ENCODE data around the gene HSD17B2. TPM values are rescaled to one million over a fixed set of nuclear protein-coding genes. Genes with fewer than 3 reads are reported as not detected.

The HSD17B2 gene
- polyA plus RNA-seq, 1 of the 3 experiments (the other 2 are of a cell fraction), result not detected

- H3F3A ChIP-seq (replicated peaks; ENCODE audit: insufficient read depth), result no peaks in the 10 kb centered on the region
- H4K20me1 ChIP-seq (ENCODE audit: insufficient read depth), result no peaks in the 10 kb centered on the region
- H3K9me3 ChIP-seq, result no peaks in the 10 kb centered on the region
- peak overlapping the region in 1 of 2 experiments; percentile 21; a peak in 1 of 4 replicates for H3K4me3 ChIP-seq (ENCODE audit: low read depth in 2 of 2, low read length in 1 of 2)
- H3K27ac ChIP-seq (ENCODE audit: low read depth in 2 of 2, low read length in 1 of 2), result no peak overlapping the region
- H3K4me1 ChIP-seq (ENCODE audit: control insufficient read depth in 1 of 2, insufficient read depth in 2 of 2, low read depth in 1 of 2, low read length in 1 of 2), result no peaks in the 10 kb centered on the region; a peak in 1 of 4 replicates
- H3K79me2 ChIP-seq (ENCODE audit: insufficient read depth), result no peaks in the 10 kb centered on the region
- H3K36me3 ChIP-seq (replicated peaks in 1 of 2; ENCODE audit: control insufficient read depth in 1 of 2, insufficient read depth in 2 of 2, low read length in 1 of 2), result no peaks in the 10 kb centered on the region
- H3K27me3 ChIP-seq (ENCODE audit: insufficient read depth), result no peaks in the 10 kb centered on the region; the same call in 1 of the 2 replicates
- peak overlapping the region; percentile 54; the same call in 1 of the 2 replicates for H2AFZ ChIP-seq (ENCODE audit: low read depth)
- peak overlapping the region; percentile 5; the same call in 1 of the 2 replicates for H3K4me2 ChIP-seq
- peak; percentile 50 for DNase-seq
- TF ChIP-seq CTCF (IDR thresholded peaks at IDR 0.05) (peak; percentile 69), USF1 (IDR thresholded peaks at IDR 0.05; ENCODE audit: borderline replicate concordance, low read depth) (no peak), NFIC (IDR thresholded peaks at IDR 0.05; ENCODE audit: borderline replicate concordance) (no peak), RAD21 (IDR thresholded peaks at IDR 0.05; ENCODE audit: low read length) (peak; percentile 70), FOXJ3 (CRISPR knock-in tag; IDR thresholded peaks at IDR 0.05) (no peak), SMC3 (IDR thresholded peaks at IDR 0.05; ENCODE audit: low read depth, low read length) (peak; percentile 57)
- no peak overlapping the region for H3K9ac ChIP-seq
- no peaks in the 10 kb centered on the region for H3K9me2 ChIP-seq
- CTCF ChIA-PET, result interaction anchor here (0.6 to 2.4 kb wide), 5 partner anchors 30 to 606 kb away, joined by 3 to 7 read pairs (median 3); no protein-coding TSS in a partner anchor
- POLR2A ChIA-PET, result no interaction called here
- WGBS (ENCODE audit: low lambda C conversion rate), result 30% methylated on average over 13 of the region's 13 CpGs
Measured at GRCh38 chr16:82031116-82032084, 3.7 kb upstream of the HSD17B2 start.

GRCh38 chr16:82033006-82033405 lies 2.0 kb upstream of the HSD17B2 start:
- Histone ChIP-seq H3K27me3 (ENCODE audit: insufficient read depth) (no peaks in the 10 kb centered on the region), H3K4me2 (no peak overlapping the region), H3K9me2 (no peaks in the 10 kb centered on the region), H3K4me1 (ENCODE audit: control insufficient read depth in 1 of 2, insufficient read depth in 2 of 2, low read depth in 1 of 2, low read length in 1 of 2) (no peaks in the 10 kb centered on the region; a peak in 1 of 4 replicates), H3K27ac (ENCODE audit: low read depth in 2 of 2, low read length in 1 of 2) (no peak overlapping the region), H3K9ac (no peak overlapping the region), H3K36me3 (replicated peaks in 1 of 2; ENCODE audit: control insufficient read depth in 1 of 2, insufficient read depth in 2 of 2, low read length in 1 of 2) (no peaks in the 10 kb centered on the region), H3K9me3 (no peaks in the 10 kb centered on the region), H3F3A (replicated peaks; ENCODE audit: insufficient read depth) (no peaks in the 10 kb centered on the region), H3K79me2 (ENCODE audit: insufficient read depth) (no peaks in the 10 kb centered on the region), H4K20me1 (ENCODE audit: insufficient read depth) (no peaks in the 10 kb centered on the region), H2AFZ (ENCODE audit: low read depth) (no peak overlapping the region), H3K4me3 (ENCODE audit: low read depth in 2 of 2, low read length in 1 of 2) (no peak overlapping the region)
- ChIA-PET CTCF (interaction anchor here (0.5 to 1.3 kb wide), 3 partner anchors 28 to 198 kb away, joined by 3 to 4 read pairs (median 3); no protein-coding TSS in a partner anchor), POLR2A (no interaction called here)
- no peak for DNase-seq
- 36% methylated on average over 5 of the region's 6 CpGs for WGBS (ENCODE audit: low lambda C conversion rate)
- TF ChIP-seq RFX5 (IDR thresholded peaks at IDR 0.05; ENCODE audit: low read length) (no peak), REST (IDR thresholded peaks at IDR 0.05; ENCODE audit: low read depth, low read length) (no peak), CHD2 (IDR thresholded peaks at IDR 0.05; ENCODE audit: low read length, partially characterized antibody) (no peak), FOXM1 (IDR thresholded peaks at IDR 0.05; ENCODE audit: low read depth) (no peak), EZH2phosphoT487 (IDR thresholded peaks at IDR 0.05; ENCODE audit: borderline replicate concordance, low read depth) (no peak), RXRA (IDR thresholded peaks at IDR 0.05; ENCODE audit: borderline replicate concordance, low read depth) (no peak), SMC3 (IDR thresholded peaks at IDR 0.05; ENCODE audit: low read depth, low read length) (no peak), TEAD4 (IDR thresholded peaks at IDR 0.05; ENCODE audit: borderline replicate concordance, insufficient read depth) (no peak)

Data from SK-N-SH (cell line).